ENCODE results near the gene PPP1R36.
A peak's percentile ranks its signal among the peaks of the same experiment; 100 is the strongest.

DNA sequence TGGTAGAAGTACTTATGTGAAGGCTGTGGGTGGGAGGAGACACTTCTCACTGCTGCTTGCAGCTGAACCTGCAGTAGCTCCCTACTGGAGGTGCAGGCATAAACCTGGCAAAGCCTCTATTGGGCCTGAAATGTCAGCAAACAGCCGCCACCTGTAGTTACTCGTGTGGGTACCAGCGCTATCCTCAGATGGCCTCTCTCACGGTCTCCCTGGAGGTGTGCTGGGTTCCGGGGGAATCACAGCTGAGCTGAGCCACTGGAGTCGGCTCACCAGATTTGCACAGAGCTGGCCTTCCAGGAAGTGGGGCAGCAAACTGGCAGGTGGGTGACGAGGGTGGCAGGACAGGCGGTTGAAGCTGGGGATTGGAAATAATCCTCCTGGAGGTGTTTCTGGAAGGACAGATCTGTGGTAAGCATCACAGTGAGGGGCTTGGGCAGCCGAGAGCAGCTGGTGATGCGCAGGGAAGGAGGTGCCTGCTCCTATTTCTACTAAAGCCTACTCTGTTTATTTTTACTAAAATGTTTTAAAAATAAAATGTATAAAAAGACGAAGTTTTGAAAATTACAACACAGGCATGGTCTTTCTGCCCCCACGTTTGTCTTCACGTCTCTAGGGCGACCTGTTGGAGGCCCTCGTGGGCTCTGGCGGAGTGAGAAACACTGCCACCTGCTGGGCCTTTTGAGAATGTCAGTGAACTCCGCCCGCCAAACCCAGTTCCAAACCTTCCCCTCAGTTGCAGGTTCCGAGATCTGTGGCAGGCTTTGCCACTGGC is 86.6 kb downstream of the PPP1R36 start:
- TF ChIP-seq CTCF (conservative IDR thresholded peaks at IDR 0.05 in 1 of 2, IDR thresholded peaks at IDR 0.05 in 1 of 2; ENCODE audit: low read depth in 1 of 2, low read length in 2 of 2) = peak; percentile 74 to 87
- no peak for TF ChIP-seq EZH2 (IDR thresholded peaks at IDR 0.05; ENCODE audit: low read length, missing control alignments)

Measured in fibroblast of lung (primary cell).